H1 (cell line): ENCODE data around the gene ABCB10. TPM values are rescaled to one million over a fixed set of nuclear protein-coding genes. Genes with fewer than 3 reads are reported as not detected.

Source experiments
- CEBPB ChIP-seq: IDR thresholded peaks from 2 replicates; pipeline ENCODE4 v1.6.1; 2012; ENCODE audit warnings: low read depth, low read length
- polyA plus RNA-seq, 7 experiments: library from polyadenylated mRNA; depleted of rRNA in 3 of 7; stranded (reverse) in 5 of 7; unstranded in 2 of 7; fragments of >200 nt in 5 of 7; fragments of 200-250 nt in 2 of 7; gene quantifications; 1 replicate in 5 of 7; 2 replicates in 1 of 7; 4 replicates in 1 of 7; pipeline versions ENCODE4 v1.2.1 to v1.2.3, GENCODE V29; 2011 to 2013; ENCODE audit warnings: missing spikeins in 2 of 7, mixed read lengths in 2 of 7
- total RNA-seq: library from RNA; stranded (reverse); fragmentation: NEBNext Ultra II Directional; extraction: Animal tissue kit (Norgen Biotek cat#: 25700); gene quantifications from 2 replicates; pipeline ENCODE4 v1.2.1, GENCODE V29; 2021
- TF ChIP-seq, protein P1 (sequence below): fragments of 300-600 bp; sonication (generic); IDR thresholded peaks from 2 replicates; pipeline ENCODE4 v1.7.1; 2012; ENCODE audit warnings: low read length, moderate library complexity, mild to moderate bottlenecking, inconsistent platforms; ENCODE audit not compliant: insufficient replicate concordance

ABCB10 gene
- total and polyA plus RNA-seq, 2 of the 8 experiments (the other 6 are each of a cell fraction or from before 2014, with no cell fraction given) = 3.6 to 11.9 TPM

DNA sequence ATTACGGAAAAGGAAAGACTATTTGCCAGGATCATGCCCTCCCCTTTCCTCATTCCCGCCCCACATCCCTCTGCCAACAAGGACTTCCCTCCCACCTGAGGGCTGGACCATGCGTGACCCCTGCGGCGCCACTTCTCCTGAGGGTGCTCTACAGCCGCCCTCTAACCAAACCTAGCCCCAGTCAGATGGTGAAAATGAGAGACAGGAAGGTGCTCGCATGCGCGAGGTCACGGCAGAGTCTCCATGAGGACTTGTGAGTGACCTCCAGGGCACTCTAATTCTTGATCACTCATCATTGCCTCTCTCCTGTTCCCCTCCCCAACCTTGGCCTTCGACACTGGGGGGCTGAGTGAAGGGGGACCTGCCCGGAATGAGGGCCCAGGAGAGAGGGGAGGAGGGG is 35.3 kb upstream of the ABCB10 start (continued):
- TF ChIP-seq, protein P1, sequence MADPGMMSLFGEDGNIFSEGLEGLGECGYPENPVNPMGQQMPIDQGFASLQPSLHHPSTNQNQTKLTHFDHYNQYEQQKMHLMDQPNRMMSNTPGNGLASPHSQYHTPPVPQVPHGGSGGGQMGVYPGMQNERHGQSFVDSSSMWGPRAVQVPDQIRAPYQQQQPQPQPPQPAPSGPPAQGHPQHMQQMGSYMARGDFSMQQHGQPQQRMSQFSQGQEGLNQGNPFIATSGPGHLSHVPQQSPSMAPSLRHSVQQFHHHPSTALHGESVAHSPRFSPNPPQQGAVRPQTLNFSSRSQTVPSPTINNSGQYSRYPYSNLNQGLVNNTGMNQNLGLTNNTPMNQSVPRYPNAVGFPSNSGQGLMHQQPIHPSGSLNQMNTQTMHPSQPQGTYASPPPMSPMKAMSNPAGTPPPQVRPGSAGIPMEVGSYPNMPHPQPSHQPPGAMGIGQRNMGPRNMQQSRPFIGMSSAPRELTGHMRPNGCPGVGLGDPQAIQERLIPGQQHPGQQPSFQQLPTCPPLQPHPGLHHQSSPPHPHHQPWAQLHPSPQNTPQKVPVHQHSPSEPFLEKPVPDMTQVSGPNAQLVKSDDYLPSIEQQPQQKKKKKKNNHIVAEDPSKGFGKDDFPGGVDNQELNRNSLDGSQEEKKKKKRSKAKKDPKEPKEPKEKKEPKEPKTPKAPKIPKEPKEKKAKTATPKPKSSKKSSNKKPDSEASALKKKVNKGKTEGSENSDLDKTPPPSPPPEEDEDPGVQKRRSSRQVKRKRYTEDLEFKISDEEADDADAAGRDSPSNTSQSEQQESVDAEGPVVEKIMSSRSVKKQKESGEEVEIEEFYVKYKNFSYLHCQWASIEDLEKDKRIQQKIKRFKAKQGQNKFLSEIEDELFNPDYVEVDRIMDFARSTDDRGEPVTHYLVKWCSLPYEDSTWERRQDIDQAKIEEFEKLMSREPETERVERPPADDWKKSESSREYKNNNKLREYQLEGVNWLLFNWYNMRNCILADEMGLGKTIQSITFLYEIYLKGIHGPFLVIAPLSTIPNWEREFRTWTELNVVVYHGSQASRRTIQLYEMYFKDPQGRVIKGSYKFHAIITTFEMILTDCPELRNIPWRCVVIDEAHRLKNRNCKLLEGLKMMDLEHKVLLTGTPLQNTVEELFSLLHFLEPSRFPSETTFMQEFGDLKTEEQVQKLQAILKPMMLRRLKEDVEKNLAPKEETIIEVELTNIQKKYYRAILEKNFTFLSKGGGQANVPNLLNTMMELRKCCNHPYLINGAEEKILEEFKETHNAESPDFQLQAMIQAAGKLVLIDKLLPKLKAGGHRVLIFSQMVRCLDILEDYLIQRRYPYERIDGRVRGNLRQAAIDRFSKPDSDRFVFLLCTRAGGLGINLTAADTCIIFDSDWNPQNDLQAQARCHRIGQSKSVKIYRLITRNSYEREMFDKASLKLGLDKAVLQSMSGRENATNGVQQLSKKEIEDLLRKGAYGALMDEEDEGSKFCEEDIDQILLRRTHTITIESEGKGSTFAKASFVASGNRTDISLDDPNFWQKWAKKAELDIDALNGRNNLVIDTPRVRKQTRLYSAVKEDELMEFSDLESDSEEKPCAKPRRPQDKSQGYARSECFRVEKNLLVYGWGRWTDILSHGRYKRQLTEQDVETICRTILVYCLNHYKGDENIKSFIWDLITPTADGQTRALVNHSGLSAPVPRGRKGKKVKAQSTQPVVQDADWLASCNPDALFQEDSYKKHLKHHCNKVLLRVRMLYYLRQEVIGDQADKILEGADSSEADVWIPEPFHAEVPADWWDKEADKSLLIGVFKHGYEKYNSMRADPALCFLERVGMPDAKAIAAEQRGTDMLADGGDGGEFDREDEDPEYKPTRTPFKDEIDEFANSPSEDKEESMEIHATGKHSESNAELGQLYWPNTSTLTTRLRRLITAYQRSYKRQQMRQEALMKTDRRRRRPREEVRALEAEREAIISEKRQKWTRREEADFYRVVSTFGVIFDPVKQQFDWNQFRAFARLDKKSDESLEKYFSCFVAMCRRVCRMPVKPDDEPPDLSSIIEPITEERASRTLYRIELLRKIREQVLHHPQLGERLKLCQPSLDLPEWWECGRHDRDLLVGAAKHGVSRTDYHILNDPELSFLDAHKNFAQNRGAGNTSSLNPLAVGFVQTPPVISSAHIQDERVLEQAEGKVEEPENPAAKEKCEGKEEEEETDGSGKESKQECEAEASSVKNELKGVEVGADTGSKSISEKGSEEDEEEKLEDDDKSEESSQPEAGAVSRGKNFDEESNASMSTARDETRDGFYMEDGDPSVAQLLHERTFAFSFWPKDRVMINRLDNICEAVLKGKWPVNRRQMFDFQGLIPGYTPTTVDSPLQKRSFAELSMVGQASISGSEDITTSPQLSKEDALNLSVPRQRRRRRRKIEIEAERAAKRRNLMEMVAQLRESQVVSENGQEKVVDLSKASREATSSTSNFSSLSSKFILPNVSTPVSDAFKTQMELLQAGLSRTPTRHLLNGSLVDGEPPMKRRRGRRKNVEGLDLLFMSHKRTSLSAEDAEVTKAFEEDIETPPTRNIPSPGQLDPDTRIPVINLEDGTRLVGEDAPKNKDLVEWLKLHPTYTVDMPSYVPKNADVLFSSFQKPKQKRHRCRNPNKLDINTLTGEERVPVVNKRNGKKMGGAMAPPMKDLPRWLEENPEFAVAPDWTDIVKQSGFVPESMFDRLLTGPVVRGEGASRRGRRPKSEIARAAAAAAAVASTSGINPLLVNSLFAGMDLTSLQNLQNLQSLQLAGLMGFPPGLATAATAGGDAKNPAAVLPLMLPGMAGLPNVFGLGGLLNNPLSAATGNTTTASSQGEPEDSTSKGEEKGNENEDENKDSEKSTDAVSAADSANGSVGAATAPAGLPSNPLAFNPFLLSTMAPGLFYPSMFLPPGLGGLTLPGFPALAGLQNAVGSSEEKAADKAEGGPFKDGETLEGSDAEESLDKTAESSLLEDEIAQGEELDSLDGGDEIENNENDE = no peak
- TF ChIP-seq CEBPB = no peak
